CD4-positive, alpha-beta T cell treated with Interleukin-10 for 1 hour (primary cell): Measurements from ENCODE around the gene SEC24B.

Experiments
- DNase-seq: peaks from one replicate; pipeline ENCODE4 v3.0.0-alpha.2; 2020

The SEC24B gene

GRCh38 chr4:109589119-109589518, 155.5 kb downstream of the SEC24B start:
- DNase-seq, result no peak

- DNase-seq, result no peak
Measured at GRCh38 chr4:109589605-109590004, 156.0 kb downstream of the SEC24B start.
